ENCODE measurements around the gene DOK7.

The DOK7 gene

DNA sequence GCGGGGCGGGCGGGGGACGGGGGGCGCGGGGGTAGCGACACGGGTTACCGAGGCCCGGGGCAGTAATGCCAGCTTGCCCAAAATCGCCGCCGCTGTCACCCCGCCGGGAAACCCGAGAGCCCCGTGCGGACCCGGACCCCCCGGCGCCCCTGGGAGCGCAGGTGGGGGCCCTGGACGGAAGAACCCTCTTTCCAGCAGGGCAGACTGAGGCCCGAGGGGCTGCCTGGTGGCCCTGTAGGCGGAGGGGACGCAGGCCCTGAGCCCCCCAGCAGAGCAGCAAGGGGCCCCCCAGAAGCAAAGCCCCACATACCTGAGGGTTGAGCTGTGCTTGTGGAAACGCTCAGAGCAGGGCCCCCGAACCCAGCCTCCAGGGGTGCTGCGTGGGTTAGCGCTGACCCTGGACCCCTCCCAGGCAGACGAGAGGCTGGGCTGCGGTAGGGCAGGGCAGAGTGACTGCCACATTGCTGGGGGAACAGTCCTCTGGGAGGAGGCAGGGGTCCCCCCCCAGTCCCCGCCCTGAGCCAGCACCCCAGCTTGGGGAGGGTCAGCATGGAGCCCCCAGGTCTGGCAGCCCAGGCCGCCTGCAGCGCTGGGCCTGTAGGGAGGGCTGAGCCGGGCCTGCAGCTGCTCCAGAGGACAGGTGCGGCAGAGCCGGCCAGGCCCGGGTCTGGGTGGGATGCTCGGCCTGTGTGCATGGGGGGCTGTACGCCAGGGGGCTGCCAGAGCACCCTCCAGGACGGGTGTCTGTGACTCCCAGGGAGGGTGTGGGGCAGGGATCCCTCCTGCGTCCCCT, 646 bp downstream of the DOK7 start:
- ATAC-seq = no peak
- no peak for DNase-seq

DNA sequence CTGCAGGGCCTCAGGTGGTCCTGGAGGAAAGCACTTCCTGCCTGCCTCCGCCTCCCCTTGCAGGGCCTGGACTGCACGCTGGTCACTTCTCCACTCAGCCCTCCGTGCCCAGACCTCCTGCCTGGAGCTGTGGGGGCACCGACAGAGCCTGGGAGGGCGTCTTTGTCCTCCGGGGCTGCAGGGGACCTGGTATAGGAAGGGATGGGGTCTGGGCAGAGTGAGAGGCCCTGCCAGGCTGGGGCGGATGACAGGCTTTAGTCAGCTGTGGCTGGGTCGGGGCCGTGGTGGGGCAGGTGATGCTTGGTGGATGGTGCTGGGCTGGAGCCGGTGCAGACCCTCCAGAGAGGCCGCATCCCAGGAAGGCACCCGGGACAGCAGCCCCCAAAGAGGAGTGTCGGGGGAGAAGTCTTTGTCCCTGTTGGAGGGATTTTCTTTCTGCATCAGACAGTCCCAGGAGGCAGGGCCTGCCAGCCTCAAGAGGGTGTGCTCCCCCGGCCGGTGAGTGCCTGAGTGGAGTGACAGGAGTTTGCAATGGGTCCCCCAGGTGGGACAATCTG, 1.3 kb downstream of the DOK7 start:
- ATAC-seq (no peak), DNase-seq (no peak)

GRCh38 chr4:3464911-3465697, 2.0 kb downstream of the DOK7 start:
- ATAC-seq = no peak
- DNase-seq = no peak

DNA sequence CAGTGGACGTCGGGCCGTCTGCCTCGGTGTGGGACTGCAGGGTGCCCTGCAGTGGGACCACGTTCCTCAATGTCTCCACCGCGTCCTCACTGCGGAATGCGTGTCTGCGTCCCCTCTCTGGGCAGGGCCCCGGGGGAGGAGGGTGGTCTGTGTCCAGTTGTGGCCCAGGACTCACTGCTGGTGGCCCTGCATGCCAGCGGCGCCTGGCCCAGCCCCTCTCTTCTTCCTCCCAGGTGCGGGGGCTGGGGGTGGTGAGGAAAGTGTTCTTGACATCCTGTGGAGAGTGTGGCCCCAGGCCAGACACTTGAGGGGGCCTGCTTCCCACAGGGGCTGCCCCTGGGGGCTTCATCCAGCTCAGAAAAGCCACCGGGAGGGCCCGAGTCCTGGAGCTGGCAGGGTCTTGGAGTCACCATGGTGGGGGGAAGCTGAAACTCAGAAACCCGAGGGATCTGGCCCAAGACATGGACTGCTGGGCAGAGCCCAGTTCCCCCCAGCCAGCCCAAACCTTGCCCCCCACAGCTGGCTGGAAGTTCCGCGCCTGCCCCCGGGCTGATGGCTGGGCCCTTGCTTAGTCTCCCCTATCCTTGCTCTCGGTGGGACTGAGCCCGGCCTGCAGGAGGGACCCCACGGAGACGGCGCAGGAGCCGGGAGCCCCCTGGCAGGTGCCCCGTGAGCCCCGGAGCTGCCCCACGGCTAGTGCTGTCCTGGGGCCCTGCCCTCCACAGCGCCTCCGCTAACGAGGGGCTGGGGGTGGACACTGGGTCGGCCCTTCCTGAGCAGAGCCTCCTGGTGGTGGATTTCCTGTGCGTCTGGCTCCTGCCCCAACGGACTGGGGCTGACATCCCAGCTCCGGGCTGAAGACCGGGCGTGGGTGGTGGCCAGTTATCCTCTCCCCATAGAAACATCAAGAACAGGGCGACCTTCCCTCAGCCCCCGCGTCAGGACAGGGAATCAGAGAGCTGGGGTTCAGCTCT, 2.9 kb downstream of the DOK7 start:
- DNase-seq = no peak
- no peak for ATAC-seq

DNA sequence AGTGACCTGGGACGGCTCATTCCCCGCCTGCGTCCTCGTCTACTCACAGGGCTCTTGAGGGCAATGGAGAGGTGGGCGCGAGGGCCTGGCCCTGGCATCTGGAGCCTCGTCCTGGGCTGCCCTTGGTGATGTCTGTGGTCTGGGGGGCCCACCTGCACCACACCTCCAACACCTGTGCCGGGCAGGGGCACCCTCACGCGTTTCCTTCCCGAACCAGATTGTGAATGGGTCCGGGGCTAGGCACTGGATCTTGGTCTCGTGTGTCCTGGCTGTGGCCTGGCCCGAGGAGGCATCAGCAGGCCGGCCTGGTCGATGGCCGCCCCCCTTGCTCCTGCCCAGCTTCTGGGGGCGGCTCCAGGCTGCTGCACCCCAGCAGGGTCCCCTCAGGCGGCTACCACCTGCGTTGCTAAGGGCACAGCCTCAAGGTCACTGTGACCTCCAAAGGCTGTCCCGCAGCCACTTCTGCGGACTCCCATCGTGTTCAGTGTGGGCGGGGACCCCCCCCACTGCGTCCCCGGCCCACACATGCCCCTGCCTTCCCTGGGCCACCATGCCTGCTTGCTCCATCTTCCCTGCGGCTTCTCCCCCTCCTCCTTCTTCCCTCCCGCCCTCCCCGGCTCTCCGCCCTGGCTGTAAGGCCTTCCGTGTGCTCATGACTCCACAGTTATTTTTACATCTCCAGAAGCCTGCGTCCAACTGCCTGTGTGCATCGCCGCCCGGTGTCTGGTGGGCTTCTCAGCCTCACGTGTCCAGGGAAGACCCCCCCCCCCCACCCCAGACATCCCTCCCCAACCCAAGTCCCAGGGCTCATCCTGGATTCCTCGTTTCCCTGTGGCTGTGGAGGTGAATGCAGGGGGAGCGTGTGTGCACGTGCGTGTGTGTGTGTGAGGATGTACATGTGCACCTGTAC, 3.8 kb downstream of the DOK7 start:
- ATAC-seq = no peak
- DNase-seq = no peak

DNA sequence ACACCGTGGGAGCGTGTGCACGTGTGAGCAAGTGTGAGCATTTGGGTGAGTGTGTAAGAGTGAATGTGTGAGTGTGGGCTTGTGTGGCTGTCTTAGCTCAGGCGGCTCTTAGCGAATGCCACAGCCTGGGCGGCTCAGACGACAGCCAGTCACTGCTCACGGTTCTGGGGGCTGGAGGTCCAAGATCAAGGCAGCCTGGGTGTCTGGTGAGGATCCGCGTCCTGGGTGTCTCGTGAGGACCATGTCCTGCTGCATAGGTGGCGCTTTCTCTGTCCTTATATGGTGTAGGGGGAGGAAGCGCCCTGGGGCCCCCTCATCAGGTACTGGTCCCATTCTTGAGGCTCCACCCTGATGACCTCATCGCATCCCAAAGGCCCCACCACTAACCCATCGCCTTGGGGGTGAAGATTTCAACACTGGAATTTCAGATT, 4.5 kb downstream of the DOK7 start:
- no peak for ATAC-seq
- no peak for DNase-seq

DNA sequence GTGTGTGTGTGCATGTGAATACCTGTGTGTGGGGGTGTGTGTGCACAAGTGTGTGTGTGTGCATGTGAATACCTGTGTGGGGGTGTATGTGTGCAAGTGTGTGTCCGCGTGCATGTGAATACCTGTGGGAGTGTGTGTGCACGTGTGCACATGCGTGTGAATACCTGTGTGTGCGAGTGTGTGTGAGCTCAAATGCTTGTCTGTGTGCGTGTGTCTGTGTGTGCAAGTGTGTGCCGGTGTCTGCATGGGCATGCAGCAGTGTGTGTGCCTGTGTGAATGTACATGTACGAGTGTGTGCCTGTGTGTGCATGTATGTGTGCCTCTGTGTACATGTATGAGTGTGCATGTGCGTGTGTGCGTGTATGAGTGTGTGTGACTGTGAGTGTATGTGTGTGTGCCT, 5.0 kb downstream of the DOK7 start:
- ATAC-seq (no peak), DNase-seq (no peak)

DNA sequence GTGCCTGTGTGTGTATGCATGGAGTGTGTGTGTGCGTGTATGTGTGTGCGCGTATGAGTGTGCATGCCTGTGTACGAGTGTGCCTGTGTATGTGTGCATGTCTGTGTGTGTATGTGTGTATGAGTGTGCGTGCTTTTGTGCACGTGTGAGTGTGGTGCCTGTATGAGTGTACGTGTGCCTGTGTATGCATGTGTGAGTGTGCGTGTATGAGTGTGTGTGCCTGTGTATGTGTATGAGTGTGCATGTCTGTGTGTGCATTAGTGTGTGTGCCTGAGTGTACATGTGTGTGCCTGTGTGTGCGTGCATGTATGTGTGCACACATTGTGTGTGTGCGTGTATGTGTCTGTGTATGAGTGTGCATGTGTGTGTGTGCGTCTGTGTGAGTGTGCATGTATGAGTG, 5.7 kb downstream of the DOK7 start:
- ATAC-seq (no peak), DNase-seq (no peak)

GRCh38 chr4:3469386-3470243, 6.5 kb downstream of the DOK7 start:
- DNase-seq (no peak), ATAC-seq (no peak)

GRCh38 chr4:3470244-3471097, 7.4 kb downstream of the DOK7 start:
- no peak for DNase-seq

GRCh38 chr4:3471098-3471760, 8.1 kb downstream of the DOK7 start:
- no peak for DNase-seq
- no peak for ATAC-seq

More at GRCh38 chr4:3470244-3471097, 7.4 kb downstream of the DOK7 start:
- no peak for ATAC-seq

- DNase-seq (no peak), ATAC-seq (no peak)
Measured at GRCh38 chr4:3471886-3472285, 8.8 kb downstream of the DOK7 start.

DNA sequence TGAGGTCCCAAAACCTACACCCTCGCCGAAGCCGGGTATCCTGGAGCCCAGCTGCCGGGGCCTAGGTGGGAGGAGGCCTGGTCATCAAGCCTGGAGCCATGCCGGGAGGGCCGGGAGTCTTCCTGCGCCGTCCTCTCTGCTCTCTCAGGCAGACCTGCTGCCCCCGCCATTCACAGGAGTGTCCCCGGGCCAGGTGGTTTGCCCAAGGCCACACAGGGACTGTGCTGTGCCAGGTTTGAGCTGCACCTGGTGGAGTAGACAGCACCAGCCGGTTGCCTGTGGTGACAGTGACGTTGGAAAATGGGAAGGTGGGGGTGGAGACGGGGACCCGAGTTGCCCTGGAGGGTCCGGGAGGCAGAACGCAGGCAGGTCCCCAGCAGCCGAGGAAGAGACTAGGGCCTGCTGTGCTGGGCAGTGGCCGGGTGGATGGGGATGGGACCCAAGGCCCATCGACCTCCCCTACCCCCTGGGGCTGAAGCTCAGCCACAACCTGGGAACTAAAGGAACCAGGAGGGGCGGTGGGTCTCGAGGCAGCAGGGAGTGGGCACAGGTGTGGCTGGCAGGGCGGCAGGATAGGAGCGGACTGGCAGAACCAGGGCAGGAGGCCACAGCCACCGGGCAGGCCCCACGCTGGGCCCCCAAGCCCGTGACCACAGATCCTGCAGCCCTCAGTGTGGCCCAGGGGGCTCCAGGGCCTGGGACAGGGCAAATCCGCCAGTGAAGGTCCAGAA, 9.5 kb downstream of the DOK7 start:
- DNase-seq (no peak), ATAC-seq (no peak)

- ATAC-seq (no peak), DNase-seq (no peak)
Measured at GRCh38 chr4:3473181-3473950, 10.3 kb downstream of the DOK7 start.

DNA sequence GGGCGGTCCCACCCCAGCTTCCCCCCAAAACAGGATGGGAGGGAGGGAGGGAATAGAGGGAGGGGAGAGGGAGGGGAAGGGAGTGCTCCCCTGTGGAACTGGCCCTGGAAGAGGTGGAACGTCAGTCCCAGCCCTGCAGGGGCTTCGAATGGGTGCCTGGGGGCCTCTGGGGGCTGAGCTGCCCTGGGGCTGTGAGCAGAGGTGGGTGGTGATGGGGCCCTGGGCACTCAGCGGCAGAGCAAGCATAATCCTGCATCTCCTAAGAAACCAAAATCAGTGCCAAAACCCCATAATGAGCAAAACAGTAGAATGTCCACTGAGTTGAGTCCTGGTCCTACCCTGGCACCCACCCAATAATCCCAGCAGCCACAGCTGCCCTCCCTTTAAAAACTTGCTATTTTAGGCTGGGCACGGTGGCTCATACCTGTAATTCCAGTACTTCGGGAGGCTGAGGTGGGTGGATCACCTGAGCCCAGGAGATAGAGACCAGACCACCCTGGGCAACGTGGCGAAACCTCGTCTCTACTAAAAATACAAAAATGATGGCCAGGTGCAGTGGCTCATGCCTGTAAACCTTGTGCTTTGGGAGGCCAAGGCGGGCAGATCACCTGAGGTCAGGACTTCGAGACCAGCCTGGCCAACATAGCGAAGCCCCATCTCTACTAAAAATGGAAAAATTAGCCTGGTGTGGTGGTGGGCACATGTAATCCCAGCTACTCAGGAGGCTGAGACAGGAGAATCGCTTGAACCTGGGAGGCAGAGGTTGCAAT, 11.1 kb downstream of the DOK7 start:
- ATAC-seq (no peak), DNase-seq (no peak)

GRCh38 chr4:3475041-3475712, 12.1 kb downstream of the DOK7 start:
- no peak for ATAC-seq
- no peak for DNase-seq

All from stimulated activated naive CD8-positive, alpha-beta T cell treated with anti-CD3 and anti-CD28 coated beads, Interleukin-15, Interleukin-2, amounts not matched to agents 100 U/mL and 50 U/mL, for 24 hours (primary cell).